ENCODE measurements around the gene ACOX3. TPM values are rescaled to one million over a fixed set of nuclear protein-coding genes. Genes with fewer than 3 reads are reported as not detected.

Gene ACOX3
- total and polyA plus RNA-seq, 2 of the 8 experiments (the other 6 are each of a cell fraction or from before 2014, with no cell fraction given): 2.5 to 9.9 TPM

DNA sequence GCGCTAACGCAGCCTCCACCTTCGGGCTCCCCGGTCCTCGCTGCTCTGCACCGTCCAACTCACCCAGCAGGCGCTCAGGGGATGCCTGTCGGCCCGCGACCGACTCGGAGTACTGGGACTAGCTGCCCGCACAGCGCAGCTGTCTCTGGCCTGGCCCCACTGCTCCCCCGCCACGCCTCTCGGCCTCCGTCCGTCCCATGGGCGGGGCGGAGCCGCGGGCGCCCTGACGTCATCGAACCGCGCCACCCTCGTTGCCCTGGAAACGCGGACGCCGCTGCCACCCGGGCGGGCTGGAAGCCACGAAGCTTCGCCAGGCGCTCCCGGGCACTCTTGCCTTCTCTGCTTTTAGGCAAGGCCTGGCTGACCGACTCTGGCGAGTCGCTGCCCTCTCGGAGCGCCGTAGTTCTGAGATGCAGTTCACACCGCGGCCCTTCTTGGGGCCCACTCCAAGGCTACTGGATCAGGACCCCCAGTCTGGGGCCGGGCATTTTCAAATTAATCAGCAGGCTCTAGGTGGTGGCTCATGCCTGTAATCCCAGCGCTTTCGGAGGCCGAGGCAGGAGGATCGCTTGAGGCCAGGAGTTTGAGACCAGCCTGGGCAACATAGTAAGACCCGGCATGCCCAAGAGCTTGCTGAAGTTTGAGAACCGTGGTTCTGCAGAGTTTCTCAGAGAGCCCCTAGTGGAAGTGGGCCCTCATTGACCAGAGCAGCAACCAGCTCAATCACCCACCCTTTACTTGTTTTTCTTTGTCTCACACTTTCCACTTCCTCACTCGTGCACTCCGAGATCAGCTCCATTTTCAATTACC lies 12.0 kb downstream of the ACOX3 start (continued):
- TF ChIP-seq POLR2A (IDR thresholded peaks at IDR 0.05; ENCODE audit: control extremely low read depth in 1 of 2, low read depth in 2 of 2, low read length in 2 of 2): peak in 1 of 2 experiments; percentile 69; a peak in 2 of 3 replicates
- no peak for TF ChIP-seq CHD1 (IDR thresholded peaks at IDR 0.05; ENCODE audit: low read depth, low read length)
- TF ChIP-seq, protein P1, sequence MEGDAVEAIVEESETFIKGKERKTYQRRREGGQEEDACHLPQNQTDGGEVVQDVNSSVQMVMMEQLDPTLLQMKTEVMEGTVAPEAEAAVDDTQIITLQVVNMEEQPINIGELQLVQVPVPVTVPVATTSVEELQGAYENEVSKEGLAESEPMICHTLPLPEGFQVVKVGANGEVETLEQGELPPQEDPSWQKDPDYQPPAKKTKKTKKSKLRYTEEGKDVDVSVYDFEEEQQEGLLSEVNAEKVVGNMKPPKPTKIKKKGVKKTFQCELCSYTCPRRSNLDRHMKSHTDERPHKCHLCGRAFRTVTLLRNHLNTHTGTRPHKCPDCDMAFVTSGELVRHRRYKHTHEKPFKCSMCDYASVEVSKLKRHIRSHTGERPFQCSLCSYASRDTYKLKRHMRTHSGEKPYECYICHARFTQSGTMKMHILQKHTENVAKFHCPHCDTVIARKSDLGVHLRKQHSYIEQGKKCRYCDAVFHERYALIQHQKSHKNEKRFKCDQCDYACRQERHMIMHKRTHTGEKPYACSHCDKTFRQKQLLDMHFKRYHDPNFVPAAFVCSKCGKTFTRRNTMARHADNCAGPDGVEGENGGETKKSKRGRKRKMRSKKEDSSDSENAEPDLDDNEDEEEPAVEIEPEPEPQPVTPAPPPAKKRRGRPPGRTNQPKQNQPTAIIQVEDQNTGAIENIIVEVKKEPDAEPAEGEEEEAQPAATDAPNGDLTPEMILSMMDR (IDR thresholded peaks at IDR 0.05; ENCODE audit: control extremely low read depth in 1 of 3, insufficient read depth in 1 of 3, low read depth in 1 of 3, low read length in 3 of 3): peak in 1 of 3 experiments; percentile 44; a peak in 1 of 4 replicates
- TF ChIP-seq RAD21 (IDR thresholded peaks at IDR 0.05 in 1 of 2, conservative IDR thresholded peaks at IDR 0.05 in 1 of 2; ENCODE audit: low read depth in 2 of 2, low read length in 2 of 2): peak in 1 of 2 experiments; percentile 14; a peak in 2 of 4 replicates
